MM.1S (cell line): ENCODE results near the gene LGALS7.

ENCODE experiments used
- DNase-seq: peaks from one replicate; pipeline ENCODE4 v3.0.0-alpha.2; 2015
- H2AFZ ChIP-seq: fragments of 300-600 bp; sonication (generic); 2 replicates; pipeline ENCODE4 v1.6.0; 2016; ENCODE audit warnings: antibody characterized with exemption, low read length
- H3F3A ChIP-seq: fragments of 300-600 bp; sonication (generic); 2 replicates; pipeline ENCODE4 v1.6.1; 2016; ENCODE audit warnings: mild to moderate bottlenecking, antibody characterized with exemption, low read length, moderate library complexity, mixed read lengths; ENCODE audit not compliant: insufficient read depth
- H3K27ac ChIP-seq: fragments of 300-600 bp; sonication (generic); 2 replicates; pipeline ENCODE4 v1.5.1; 2016; ENCODE audit warnings: mild to moderate bottlenecking, low read length
- H3K27me3 ChIP-seq: fragments of 300-600 bp; sonication (generic); replicated peaks from 2 replicates; pipeline ENCODE4 v1.6.0; 2016; ENCODE audit warnings: low read length; ENCODE audit not compliant: insufficient read depth
- H3K36me3 ChIP-seq: fragments of 300-600 bp; sonication (generic); replicated peaks from 2 replicates; pipeline ENCODE4 v1.6.1; 2016; ENCODE audit warnings: mild to moderate bottlenecking, low read length, mixed read lengths; ENCODE audit not compliant: insufficient read depth
- H3K4me1 ChIP-seq: fragments of 300-600 bp; sonication (generic); 2 replicates; pipeline ENCODE4 v1.6.1; 2016; ENCODE audit warnings: low read length, mixed read lengths
- H3K4me2 ChIP-seq: fragments of 300-600 bp; sonication (generic); 2 replicates; pipeline ENCODE4 v1.6.0; 2016; ENCODE audit warnings: low read depth, low read length
- H3K4me3 ChIP-seq: fragments of 300-600 bp; sonication (generic); 2 replicates; pipeline ENCODE4 v1.5.1; 2016; ENCODE audit warnings: low read length, mixed read lengths
- H3K79me2 ChIP-seq: fragments of 300-600 bp; sonication (generic); 2 replicates; pipeline ENCODE4 v1.6.1; 2016; ENCODE audit warnings: mixed run types, low read length, mixed read lengths
- H3K9ac ChIP-seq: fragments of 300-600 bp; sonication (generic); 2 replicates; pipeline ENCODE4 v1.6.1; 2016; ENCODE audit warnings: low read length, mixed read lengths
- H3K9me2 ChIP-seq: fragments of 300-600 bp; sonication (generic); replicated peaks from 2 replicates; pipeline ENCODE4 v1.6.1; 2016; ENCODE audit warnings: mild to moderate bottlenecking, low read length, mixed read lengths; ENCODE audit not compliant: insufficient read depth
- H3K9me3 ChIP-seq: fragments of 300-600 bp; sonication (generic); replicated peaks from 2 replicates; pipeline ENCODE4 v1.6.1; 2016; ENCODE audit warnings: mild to moderate bottlenecking, low read length, mixed read lengths; ENCODE audit not compliant: insufficient read depth
- H4K20me1 ChIP-seq: fragments of 300-600 bp; sonication (generic); 2 replicates; pipeline ENCODE4 v1.6.1; 2016; ENCODE audit warnings: mild to moderate bottlenecking, low read length, moderate library complexity, mixed read lengths; ENCODE audit not compliant: insufficient read depth
- EZH2 ChIP-seq: fragments of 300-600 bp; sonication (generic); optimal IDR thresholded peaks from 2 replicates; pipeline ENCODE3; 2017; ENCODE audit warnings: low read depth, mild to moderate bottlenecking, antibody characterized with exemption, low read length, mixed read lengths
- EZH2phosphoT487 ChIP-seq: fragments of 300-600 bp; sonication (generic); IDR thresholded peaks from 2 replicates; pipeline ENCODE4 v1.6.1; 2018; ENCODE audit warnings: antibody characterized with exemption, low read length
- TF ChIP-seq, protein P1 (sequence below): fragments of 300-600 bp; sonication (generic); IDR thresholded peaks from 2 replicates; pipeline ENCODE4 v1.5.1; 2016; ENCODE audit warnings: antibody characterized with exemption, low read length, mixed read lengths

LGALS7 gene

DNA sequence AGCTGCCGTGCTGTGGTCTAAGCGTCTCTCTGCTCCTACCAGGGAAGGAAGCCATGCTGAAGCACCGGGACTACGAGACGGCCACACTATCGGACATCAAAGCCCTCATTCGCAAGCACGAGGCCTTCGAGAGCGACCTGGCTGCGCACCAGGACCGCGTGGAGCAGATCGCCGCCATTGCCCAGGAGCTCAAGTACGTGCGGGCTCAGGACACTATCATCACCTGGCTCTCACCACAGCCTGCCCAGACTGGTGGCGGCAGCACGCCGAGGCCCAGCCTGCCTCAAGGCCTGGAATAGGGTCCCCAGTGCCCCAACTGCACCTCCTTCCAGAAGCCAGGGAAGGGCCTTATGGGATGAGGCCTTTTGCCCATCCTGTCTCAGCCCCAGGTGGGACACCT is 51.8 kb downstream of the LGALS7 start:
- no peak overlapping the region for H3K9ac ChIP-seq
- no peak overlapping the region for H3K4me3 ChIP-seq
- no peaks in the 10 kb centered on the region for H4K20me1 ChIP-seq
- H3F3A ChIP-seq: no peaks in the 10 kb centered on the region
- H3K27me3 ChIP-seq: no peaks in the 10 kb centered on the region
- H3K79me2 ChIP-seq: no peaks in the 10 kb centered on the region
- TF ChIP-seq EZH2phosphoT487: no peak
- TF ChIP-seq, protein P1, sequence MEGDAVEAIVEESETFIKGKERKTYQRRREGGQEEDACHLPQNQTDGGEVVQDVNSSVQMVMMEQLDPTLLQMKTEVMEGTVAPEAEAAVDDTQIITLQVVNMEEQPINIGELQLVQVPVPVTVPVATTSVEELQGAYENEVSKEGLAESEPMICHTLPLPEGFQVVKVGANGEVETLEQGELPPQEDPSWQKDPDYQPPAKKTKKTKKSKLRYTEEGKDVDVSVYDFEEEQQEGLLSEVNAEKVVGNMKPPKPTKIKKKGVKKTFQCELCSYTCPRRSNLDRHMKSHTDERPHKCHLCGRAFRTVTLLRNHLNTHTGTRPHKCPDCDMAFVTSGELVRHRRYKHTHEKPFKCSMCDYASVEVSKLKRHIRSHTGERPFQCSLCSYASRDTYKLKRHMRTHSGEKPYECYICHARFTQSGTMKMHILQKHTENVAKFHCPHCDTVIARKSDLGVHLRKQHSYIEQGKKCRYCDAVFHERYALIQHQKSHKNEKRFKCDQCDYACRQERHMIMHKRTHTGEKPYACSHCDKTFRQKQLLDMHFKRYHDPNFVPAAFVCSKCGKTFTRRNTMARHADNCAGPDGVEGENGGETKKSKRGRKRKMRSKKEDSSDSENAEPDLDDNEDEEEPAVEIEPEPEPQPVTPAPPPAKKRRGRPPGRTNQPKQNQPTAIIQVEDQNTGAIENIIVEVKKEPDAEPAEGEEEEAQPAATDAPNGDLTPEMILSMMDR: no peak
- TF ChIP-seq EZH2: no peak
- H3K36me3 ChIP-seq: no peaks in the 10 kb centered on the region; the same call in 1 of the 2 replicates
- no peak overlapping the region for H2AFZ ChIP-seq
- H3K9me3 ChIP-seq: no peaks in the 10 kb centered on the region
- no peaks in the 10 kb centered on the region for H3K9me2 ChIP-seq
- H3K4me2 ChIP-seq: no peak overlapping the region
- H3K27ac ChIP-seq: no peak overlapping the region
- H3K4me1 ChIP-seq: no peaks in the 10 kb centered on the region
- no peak for DNase-seq
